Loucy (cell line): ENCODE data around the gene SRSF9.

ENCODE experiments used
- EZH2phosphoT487 ChIP-seq: fragments of 200-600 bp; IDR thresholded peaks from 2 replicates; pipeline ENCODE4 v1.6.1; 2018; ENCODE audit warnings: antibody characterized with exemption, mild to moderate bottlenecking, moderate library complexity, borderline replicate concordance
- TF ChIP-seq, protein P1 (sequence below): fragments of 200-600 bp; sonication (generic); conservative IDR thresholded peaks from 2 replicates; pipeline ENCODE4 v1.5.1; 2014; ENCODE audit warnings: mild to moderate bottlenecking, antibody characterized with exemption, low read length

DNA sequence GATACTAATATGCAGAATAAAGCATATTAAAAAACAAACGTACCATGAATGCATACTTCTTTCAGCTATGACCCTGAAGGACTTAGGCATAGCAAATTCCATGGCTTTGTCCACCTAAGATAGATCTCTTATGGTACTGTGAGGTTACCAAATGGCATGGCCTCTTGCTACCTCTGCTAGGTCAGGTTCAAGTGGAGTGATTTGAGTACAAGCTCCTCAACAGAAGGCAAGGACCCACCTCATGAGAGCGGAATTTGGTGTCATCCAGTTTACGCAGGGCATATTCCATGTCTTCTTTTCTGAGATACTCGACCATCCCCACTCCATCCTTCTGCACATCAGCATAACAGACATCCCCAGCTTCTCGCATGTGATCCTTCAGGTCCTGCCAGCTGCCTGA lies 5.8 kb downstream of the SRSF9 start:
- TF ChIP-seq, protein P1, sequence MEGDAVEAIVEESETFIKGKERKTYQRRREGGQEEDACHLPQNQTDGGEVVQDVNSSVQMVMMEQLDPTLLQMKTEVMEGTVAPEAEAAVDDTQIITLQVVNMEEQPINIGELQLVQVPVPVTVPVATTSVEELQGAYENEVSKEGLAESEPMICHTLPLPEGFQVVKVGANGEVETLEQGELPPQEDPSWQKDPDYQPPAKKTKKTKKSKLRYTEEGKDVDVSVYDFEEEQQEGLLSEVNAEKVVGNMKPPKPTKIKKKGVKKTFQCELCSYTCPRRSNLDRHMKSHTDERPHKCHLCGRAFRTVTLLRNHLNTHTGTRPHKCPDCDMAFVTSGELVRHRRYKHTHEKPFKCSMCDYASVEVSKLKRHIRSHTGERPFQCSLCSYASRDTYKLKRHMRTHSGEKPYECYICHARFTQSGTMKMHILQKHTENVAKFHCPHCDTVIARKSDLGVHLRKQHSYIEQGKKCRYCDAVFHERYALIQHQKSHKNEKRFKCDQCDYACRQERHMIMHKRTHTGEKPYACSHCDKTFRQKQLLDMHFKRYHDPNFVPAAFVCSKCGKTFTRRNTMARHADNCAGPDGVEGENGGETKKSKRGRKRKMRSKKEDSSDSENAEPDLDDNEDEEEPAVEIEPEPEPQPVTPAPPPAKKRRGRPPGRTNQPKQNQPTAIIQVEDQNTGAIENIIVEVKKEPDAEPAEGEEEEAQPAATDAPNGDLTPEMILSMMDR = no peak
- no peak for TF ChIP-seq EZH2phosphoT487
